Astrocyte (in vitro differentiated cells and primary cell): Measurements from ENCODE around the gene PLCB4. TPM values are rescaled to one million over a fixed set of nuclear protein-coding genes. Genes with fewer than 3 reads are reported as not detected.

Source experiments
- DNase-seq: peaks from one replicate; pipeline ENCODE4 v3.0.0-alpha.2; 2010; ENCODE audit warnings: low read depth
- FAIRE-seq: peaks from 2 replicates; lab custom pipeline; 2011; peaks lifted over from hg19 to GRCh38; lab: Jason Lieb, UNC
- H2AFZ ChIP-seq: 2 replicates; pipeline ENCODE4 v1.6.0; 2012; ENCODE audit warnings: low read depth, low read length, inconsistent platforms
- H3K27ac ChIP-seq: 2 replicates; pipeline ENCODE4 v1.5.1; 2011; ENCODE audit warnings: low read depth, low read length, inconsistent platforms
- H3K27me3 ChIP-seq: 2 replicates; pipeline ENCODE4 v1.6.0; 2011; ENCODE audit warnings: low read length, inconsistent platforms; ENCODE audit not compliant: insufficient read depth
- H3K36me3 ChIP-seq: 2 replicates; pipeline ENCODE4 v1.5.1; 2011; ENCODE audit warnings: low read length, inconsistent platforms; ENCODE audit not compliant: insufficient read depth
- H3K4me1 ChIP-seq: 2 replicates; pipeline ENCODE4 v1.5.1; 2011; ENCODE audit warnings: low read length, inconsistent platforms; ENCODE audit not compliant: insufficient read depth
- H3K4me2 ChIP-seq: 2 replicates; pipeline ENCODE4 v1.6.0; 2012; ENCODE audit warnings: low read length, inconsistent platforms
- H3K4me3 ChIP-seq: 2 replicates; pipeline ENCODE4 v1.5.1; 2011; ENCODE audit warnings: low read depth, mild to moderate bottlenecking, low read length, inconsistent platforms; ENCODE audit not compliant: insufficient read depth
- H3K79me2 ChIP-seq: 2 replicates; pipeline ENCODE4 v1.6.0; 2012; ENCODE audit warnings: mild to moderate bottlenecking, low read length, inconsistent platforms; ENCODE audit not compliant: insufficient read depth
- H3K9ac ChIP-seq: 2 replicates; pipeline ENCODE4 v1.6.0; 2012; ENCODE audit warnings: mild to moderate bottlenecking, low read length, inconsistent platforms
- H3K9me3 ChIP-seq: 2 replicates; pipeline ENCODE4 v1.5.1; 2012; ENCODE audit warnings: low read depth, mild to moderate bottlenecking, low read length, inconsistent platforms; ENCODE audit not compliant: insufficient read depth
- H4K20me1 ChIP-seq: 2 replicates; pipeline ENCODE4 v1.6.0; 2012; ENCODE audit warnings: low read length, inconsistent platforms; ENCODE audit not compliant: insufficient read depth
- H3K27ac Mint-ChIP-seq: one replicate; pipeline ENCODE4 v1.8.0; 2021; ENCODE audit warnings: mild to moderate bottlenecking, mixed read lengths; ENCODE audit not compliant: unreplicated experiment
- H3K27me3 Mint-ChIP-seq: one replicate; pipeline ENCODE4 v1.8.0; 2021; ENCODE audit warnings: low read depth, mixed read lengths; ENCODE audit not compliant: unreplicated experiment
- H3K36me3 Mint-ChIP-seq: one replicate; pipeline ENCODE4 v1.8.0; 2021; ENCODE audit warnings: low read depth, mixed read lengths; ENCODE audit not compliant: unreplicated experiment
- H3K4me1 Mint-ChIP-seq: one replicate; pipeline ENCODE4 v1.8.0; 2021; ENCODE audit warnings: low read depth, mixed read lengths; ENCODE audit not compliant: unreplicated experiment
- H3K4me3 Mint-ChIP-seq: one replicate; pipeline ENCODE4 v1.8.0; 2021; ENCODE audit warnings: mild to moderate bottlenecking, moderate library complexity, mixed read lengths; ENCODE audit not compliant: unreplicated experiment
- H3K9me3 Mint-ChIP-seq: one replicate; pipeline ENCODE4 v1.8.0; 2021; ENCODE audit warnings: mild to moderate bottlenecking, mixed read lengths; ENCODE audit not compliant: unreplicated experiment
- EZH2 ChIP-seq: IDR thresholded peaks from 2 replicates; pipeline ENCODE4 v1.6.1; 2012; ENCODE audit warnings: mild to moderate bottlenecking, low read length, inconsistent platforms; ENCODE audit not compliant: insufficient read depth
- total RNA-seq: library from RNA; stranded (reverse); gene quantifications from 2 replicates; pipeline ENCODE4 v1.2.1, GENCODE V29; 2021
- TF ChIP-seq, protein P1 (sequence below): IDR thresholded peaks from 2 replicates; pipeline ENCODE4 v1.5.1; 2011; ENCODE audit warnings: low read depth, mild to moderate bottlenecking, inconsistent platforms, low read length, moderate library complexity; ENCODE audit not compliant: insufficient read depth

The PLCB4 gene
- total RNA-seq, 1 donor from 2014 or later, result 58.2 TPM

DNA sequence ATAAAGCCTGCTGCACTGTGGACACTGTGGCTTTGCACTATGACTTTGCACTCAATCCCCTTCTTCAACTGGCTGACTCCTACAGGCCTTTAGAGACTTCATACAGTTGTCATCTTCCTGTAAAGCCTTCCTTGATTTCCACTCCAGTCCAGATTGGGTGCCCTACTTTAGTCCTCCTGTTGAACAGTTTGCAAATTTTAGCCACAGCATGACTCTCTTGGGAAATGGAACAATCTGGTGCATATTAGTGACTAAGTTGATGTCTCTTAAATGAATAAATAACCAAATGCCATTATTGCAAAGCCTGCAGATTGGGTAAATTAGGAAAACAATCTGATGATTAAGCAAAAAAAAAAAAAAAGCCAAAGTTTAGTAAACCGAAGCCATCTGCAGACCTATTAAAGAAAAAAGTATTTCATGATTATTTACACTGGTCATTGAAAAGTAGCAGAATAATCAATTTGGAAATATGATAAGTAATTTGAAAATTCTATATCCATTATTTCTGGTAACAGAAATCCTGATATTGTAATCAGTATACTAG lies 12.6 kb downstream of the PLCB4 start:
- no peaks in the 10 kb centered on the region for H3K36me3 ChIP-seq
- no peaks in the 10 kb centered on the region for H3K9me3 Mint-ChIP-seq
- H3K36me3 Mint-ChIP-seq, result peaks cover 3% of the 10 kb centered on the region
- no peak overlapping the region for H3K27ac ChIP-seq
- no peak overlapping the region for H3K9ac ChIP-seq
- no peak for FAIRE-seq
- no peak overlapping the region for H3K4me2 ChIP-seq
- no peak for TF ChIP-seq EZH2
- TF ChIP-seq, protein P1, sequence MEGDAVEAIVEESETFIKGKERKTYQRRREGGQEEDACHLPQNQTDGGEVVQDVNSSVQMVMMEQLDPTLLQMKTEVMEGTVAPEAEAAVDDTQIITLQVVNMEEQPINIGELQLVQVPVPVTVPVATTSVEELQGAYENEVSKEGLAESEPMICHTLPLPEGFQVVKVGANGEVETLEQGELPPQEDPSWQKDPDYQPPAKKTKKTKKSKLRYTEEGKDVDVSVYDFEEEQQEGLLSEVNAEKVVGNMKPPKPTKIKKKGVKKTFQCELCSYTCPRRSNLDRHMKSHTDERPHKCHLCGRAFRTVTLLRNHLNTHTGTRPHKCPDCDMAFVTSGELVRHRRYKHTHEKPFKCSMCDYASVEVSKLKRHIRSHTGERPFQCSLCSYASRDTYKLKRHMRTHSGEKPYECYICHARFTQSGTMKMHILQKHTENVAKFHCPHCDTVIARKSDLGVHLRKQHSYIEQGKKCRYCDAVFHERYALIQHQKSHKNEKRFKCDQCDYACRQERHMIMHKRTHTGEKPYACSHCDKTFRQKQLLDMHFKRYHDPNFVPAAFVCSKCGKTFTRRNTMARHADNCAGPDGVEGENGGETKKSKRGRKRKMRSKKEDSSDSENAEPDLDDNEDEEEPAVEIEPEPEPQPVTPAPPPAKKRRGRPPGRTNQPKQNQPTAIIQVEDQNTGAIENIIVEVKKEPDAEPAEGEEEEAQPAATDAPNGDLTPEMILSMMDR, result no peak
- no peak for DNase-seq
- no peak overlapping the region for H3K4me3 ChIP-seq
- no peaks in the 10 kb centered on the region for H3K27me3 ChIP-seq
- no peak overlapping the region for H3K27ac Mint-ChIP-seq
- H3K9me3 ChIP-seq, result no peaks in the 10 kb centered on the region
- peaks cover 5% of the 10 kb centered on the region for H4K20me1 ChIP-seq
- H3K4me1 ChIP-seq, result no peaks in the 10 kb centered on the region
- H2AFZ ChIP-seq, result no peak overlapping the region
- H3K79me2 ChIP-seq, result no peaks in the 10 kb centered on the region
- peaks cover 3% of the 10 kb centered on the region for H3K4me1 Mint-ChIP-seq
- H3K27me3 Mint-ChIP-seq, result no peaks in the 10 kb centered on the region
- H3K4me3 Mint-ChIP-seq, result no peak overlapping the region

DNA sequence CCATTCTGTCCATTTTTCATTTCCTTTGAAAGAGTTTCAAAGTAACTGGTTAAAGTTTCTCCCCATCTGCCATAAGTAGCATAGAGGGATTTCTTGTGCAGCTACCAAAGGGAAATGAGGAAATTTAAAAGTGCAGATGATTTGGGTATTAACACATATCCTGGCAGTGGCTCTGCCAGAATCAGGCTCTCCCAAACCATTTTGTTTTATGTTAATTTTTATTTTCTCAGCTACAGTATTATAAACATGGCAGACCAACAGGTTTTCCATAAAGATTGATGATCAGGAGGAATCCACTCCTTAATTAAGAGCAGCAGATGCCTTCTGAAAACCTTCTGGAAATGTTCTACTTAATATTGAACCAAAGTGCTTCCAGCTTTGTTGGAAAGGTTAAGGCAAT lies 13.9 kb downstream of the PLCB4 start:
- peaks cover 3% of the 10 kb centered on the region for H3K36me3 Mint-ChIP-seq

More for the DNA sequence above, 13.9 kb downstream of the PLCB4 start:
- no peak overlapping the region for H3K4me3 ChIP-seq
- H3K9ac ChIP-seq, result no peak overlapping the region
- H3K9me3 Mint-ChIP-seq, result no peaks in the 10 kb centered on the region
- no peaks in the 10 kb centered on the region for H3K36me3 ChIP-seq
- no peak overlapping the region for H3K27ac Mint-ChIP-seq
- no peaks in the 10 kb centered on the region for H3K27me3 ChIP-seq
- H3K4me2 ChIP-seq, result no peak overlapping the region
- H4K20me1 ChIP-seq, result peaks cover 8% of the 10 kb centered on the region
- H3K9me3 ChIP-seq, result no peaks in the 10 kb centered on the region
- no peaks in the 10 kb centered on the region for H3K79me2 ChIP-seq
- no peak overlapping the region for H2AFZ ChIP-seq
- H3K27ac ChIP-seq, result no peak overlapping the region
- TF ChIP-seq EZH2, result no peak
- TF ChIP-seq, protein P1, result no peak
- DNase-seq (no peak), FAIRE-seq (no peak)
- H3K4me1 Mint-ChIP-seq, result peaks cover 7% of the 10 kb centered on the region
- no peak overlapping the region for H3K4me3 Mint-ChIP-seq
- no peaks in the 10 kb centered on the region for H3K4me1 ChIP-seq
- no peaks in the 10 kb centered on the region for H3K27me3 Mint-ChIP-seq
